Subcutaneous abdominal adipose tissue (tissue), 5 donors: Measurements from ENCODE around the gene ATP6V0E1.

Experiments used
- H3K27ac ChIP-seq: one replicate; pipeline ENCODE4 v1.7.0; 2013; ENCODE audit warnings: low read depth, mild to moderate bottlenecking, inconsistent platforms, low read length, moderate library complexity
- H3K27me3 ChIP-seq, 5 donors: one replicate each; pipeline ENCODE4 v1.7.0; 2013; ENCODE audit warnings: low read length in 5 of 5, inconsistent platforms in 1 of 5; ENCODE audit not compliant: control insufficient read depth in 5 of 5, insufficient read depth in 4 of 5
- H3K36me3 ChIP-seq, 5 donors: one replicate each; pipeline ENCODE4 v1.7.0; 2013; ENCODE audit warnings: low read length in 5 of 5; ENCODE audit not compliant: control insufficient read depth in 5 of 5, insufficient read depth in 5 of 5
- H3K4me1 ChIP-seq, 5 donors: one replicate each; pipeline ENCODE4 v1.7.0; 2013; ENCODE audit warnings: low read length in 5 of 5, mild to moderate bottlenecking in 3 of 5, moderate library complexity in 1 of 5; ENCODE audit not compliant: control insufficient read depth in 5 of 5, insufficient read depth in 5 of 5
- H3K4me3 ChIP-seq, 5 donors: one replicate each; pipeline ENCODE4 v1.7.0; 2013; ENCODE audit warnings: low read length in 5 of 5, low read depth in 1 of 5
- H3K9ac ChIP-seq, 5 donors: one replicate each; pipeline ENCODE4 v1.7.0; 2013; ENCODE audit warnings: low read length in 5 of 5, mild to moderate bottlenecking in 4 of 5, moderate library complexity in 3 of 5
- H3K9me3 ChIP-seq, 5 donors: one replicate each; pipeline ENCODE4 v1.7.0; 2013; ENCODE audit warnings: low read length in 5 of 5; ENCODE audit not compliant: control insufficient read depth in 5 of 5
- donor health status: healthy.
- donor health status: healthy.
- donor health status: healthy.
- donor health status: healthy.
- donor health status: healthy.

ATP6V0E1 gene

DNA sequence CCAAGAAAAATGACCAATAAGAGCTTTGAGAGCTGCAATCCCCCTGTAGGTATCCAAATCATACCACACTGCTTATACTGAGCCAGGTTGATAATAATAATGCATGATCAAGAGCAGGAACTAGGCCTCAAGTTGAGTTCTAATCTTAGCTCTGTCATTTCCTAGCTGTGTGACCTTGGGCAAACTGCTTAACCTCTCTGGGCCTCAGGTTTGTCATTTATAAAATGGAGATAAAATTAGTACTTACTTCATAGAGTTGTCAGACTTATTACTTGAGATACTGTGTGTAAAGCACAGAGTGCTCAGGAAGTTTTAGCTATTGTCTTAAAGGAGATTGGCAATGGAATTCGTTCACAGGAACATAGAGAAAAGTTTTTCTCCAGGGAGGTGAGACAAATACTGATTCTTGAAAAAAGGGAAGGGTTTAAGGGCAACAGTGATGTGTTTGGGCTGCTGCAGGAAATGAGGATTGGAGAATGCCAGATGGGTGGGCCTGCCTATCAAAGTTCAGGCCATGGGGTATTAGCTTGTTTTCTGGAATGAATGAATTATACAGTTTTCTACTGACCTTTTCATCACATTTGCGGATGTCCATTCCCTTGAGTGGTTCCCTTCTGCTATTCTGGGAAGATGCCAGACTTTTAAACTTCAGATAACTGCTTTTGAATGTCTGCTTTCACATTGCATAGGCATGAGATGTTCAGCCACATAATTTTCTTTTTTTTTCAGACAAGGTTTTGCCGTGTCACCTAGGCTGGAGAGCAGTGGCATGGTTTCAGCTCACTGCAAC, 10.2 kb upstream of the ATP6V0E1 start:
- Histone ChIP-seq H3K4me3 (no peak overlapping the region), H3K9ac (no peak overlapping the region), H3K27ac (no peak overlapping the region), H3K4me1 (no peaks in the 10 kb centered on the region), H3K9me3 (no peaks in the 10 kb centered on the region), H3K36me3 (peaks cover 0 to 15% (median 13%) of the 10 kb centered on the region in 5 donors), H3K27me3 (peaks cover 0 to 6% (median 0%) of the 10 kb centered on the region in 5 donors)

DNA sequence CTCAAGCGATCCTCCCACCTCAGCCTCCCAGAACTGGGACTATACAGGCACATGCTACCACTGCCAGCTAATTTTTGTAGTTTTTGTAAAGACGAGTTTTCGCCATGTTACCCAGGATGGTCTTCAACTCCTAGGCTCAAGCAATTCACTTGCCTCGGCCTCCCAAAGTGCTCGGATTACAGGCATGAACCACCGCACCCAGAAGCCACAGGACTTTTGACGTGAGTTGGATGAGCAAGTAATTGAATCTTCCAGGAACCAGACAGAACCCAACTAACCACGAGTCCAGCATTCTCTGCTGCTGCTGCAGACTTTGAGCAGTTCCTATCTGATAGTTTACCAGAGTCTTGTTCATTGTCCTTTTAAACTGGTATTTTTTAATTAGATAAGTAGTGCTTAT, 9.6 kb upstream of the ATP6V0E1 start:
- H3K9ac ChIP-seq = no peak overlapping the region
- H3K27ac ChIP-seq = no peak overlapping the region
- H3K9me3 ChIP-seq = no peaks in the 10 kb centered on the region
- H3K4me1 ChIP-seq = no peaks in the 10 kb centered on the region
- H3K27me3 ChIP-seq = peaks cover 0 to 6% (median 0%) of the 10 kb centered on the region in 5 donors
- H3K36me3 ChIP-seq = peaks cover 0 to 12% (median 9%) of the 10 kb centered on the region in 5 donors
- no peak overlapping the region for H3K4me3 ChIP-seq

DNA sequence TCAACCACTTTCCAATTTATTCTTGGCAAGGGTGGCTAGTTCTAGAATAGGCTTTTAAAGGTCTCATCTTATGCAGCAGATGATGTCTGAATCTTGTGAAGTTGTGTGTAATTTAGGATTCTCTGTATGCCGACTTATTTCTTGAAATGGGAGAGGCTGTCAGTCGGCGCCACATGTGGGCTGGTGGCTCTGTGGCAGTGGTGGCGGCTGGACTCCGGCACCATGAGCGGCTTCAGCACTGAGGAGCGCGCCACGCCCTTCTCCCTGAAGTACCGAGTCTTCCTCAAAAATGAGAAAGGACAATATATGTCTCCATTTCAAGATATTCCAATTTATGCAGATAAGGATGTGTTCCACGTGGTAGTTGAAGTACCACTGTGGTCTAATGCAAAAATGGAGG, 8.3 kb upstream of the ATP6V0E1 start:
- Histone ChIP-seq H3K27me3 (peaks cover 0 to 6% (median 0%) of the 10 kb centered on the region in 5 donors), H3K4me1 (no peaks in the 10 kb centered on the region), H3K27ac (no peak overlapping the region), H3K9me3 (no peaks in the 10 kb centered on the region), H3K9ac (no peak overlapping the region), H3K4me3 (no peak overlapping the region), H3K36me3 (peaks cover 0 to 1% (median under 1%) of the 10 kb centered on the region in 5 donors)

DNA sequence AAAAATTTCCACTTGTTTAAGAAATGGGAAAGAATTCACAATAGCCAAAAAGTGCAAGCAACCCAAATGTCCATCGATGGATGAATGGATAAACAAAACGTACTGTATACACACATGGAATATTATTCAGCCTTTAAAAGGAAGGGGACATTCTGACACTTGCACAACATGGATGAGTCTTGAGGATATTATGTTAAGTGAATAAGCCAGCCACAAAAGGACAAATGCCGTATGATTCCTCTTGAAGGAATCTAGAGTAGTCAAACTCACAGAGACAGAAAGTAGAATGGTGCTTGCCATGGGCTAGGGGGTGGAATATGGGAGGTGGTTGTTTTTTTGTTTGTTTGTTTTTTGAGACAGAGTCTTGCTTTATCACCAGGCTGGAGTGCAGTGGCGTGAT, 3.8 kb upstream of the ATP6V0E1 start:
- Histone ChIP-seq H3K27me3 (peaks cover 0 to 6% (median 0%) of the 10 kb centered on the region in 5 donors), H3K9ac (no peak overlapping the region), H3K27ac (no peak overlapping the region), H3K4me1 (peaks cover 0 to 10% (median 9%) of the 10 kb centered on the region in 5 donors), H3K4me3 (no peak overlapping the region), H3K9me3 (no peaks in the 10 kb centered on the region), H3K36me3 (no peaks in the 10 kb centered on the region)

GRCh38 chr5:172981931-172982330, 1.6 kb upstream of the ATP6V0E1 start:
- Histone ChIP-seq H3K9ac (no peak overlapping the region), H3K36me3 (peaks cover 0 to 6% (median 4%) of the 10 kb centered on the region in 5 donors), H3K9me3 (no peaks in the 10 kb centered on the region), H3K27ac (no peak overlapping the region), H3K4me1 (peaks cover 0 to 22% (median 20%) of the 10 kb centered on the region in 5 donors), H3K4me3 (no peak overlapping the region), H3K27me3 (no peaks in the 10 kb centered on the region)

GRCh38 chr5:172984244-172984953, 828 bp downstream of the ATP6V0E1 start:
- peak overlapping the region; percentile 98 for H3K27ac ChIP-seq
- H3K4me1 ChIP-seq = peaks cover 0 to 31% (median 23%) of the 10 kb centered on the region in 5 donors
- peak overlapping the region; percentile 92 to 99 (median 96) for H3K4me3 ChIP-seq
- peak overlapping the region; percentile 82 to 98 (median 97) for H3K9ac ChIP-seq
- no peaks in the 10 kb centered on the region for H3K9me3 ChIP-seq
- H3K27me3 ChIP-seq = no peaks in the 10 kb centered on the region
- peaks cover 0 to 14% (median 4%) of the 10 kb centered on the region in 5 donors for H3K36me3 ChIP-seq

GRCh38 chr5:172985596-172985995, 2.0 kb downstream of the ATP6V0E1 start:
- H3K27ac ChIP-seq = no peak overlapping the region
- no peaks in the 10 kb centered on the region for H3K27me3 ChIP-seq
- peaks cover 0 to 14% (median 4%) of the 10 kb centered on the region in 5 donors for H3K36me3 ChIP-seq
- H3K4me3 ChIP-seq = peak overlapping the region in 1 of 5 donors; percentile 11
- peaks cover 0 to 32% (median 23%) of the 10 kb centered on the region in 5 donors for H3K4me1 ChIP-seq
- H3K9me3 ChIP-seq = no peaks in the 10 kb centered on the region
- peak overlapping the region in 3 of 5 donors; percentile 12 to 45 (median 37) for H3K9ac ChIP-seq

DNA sequence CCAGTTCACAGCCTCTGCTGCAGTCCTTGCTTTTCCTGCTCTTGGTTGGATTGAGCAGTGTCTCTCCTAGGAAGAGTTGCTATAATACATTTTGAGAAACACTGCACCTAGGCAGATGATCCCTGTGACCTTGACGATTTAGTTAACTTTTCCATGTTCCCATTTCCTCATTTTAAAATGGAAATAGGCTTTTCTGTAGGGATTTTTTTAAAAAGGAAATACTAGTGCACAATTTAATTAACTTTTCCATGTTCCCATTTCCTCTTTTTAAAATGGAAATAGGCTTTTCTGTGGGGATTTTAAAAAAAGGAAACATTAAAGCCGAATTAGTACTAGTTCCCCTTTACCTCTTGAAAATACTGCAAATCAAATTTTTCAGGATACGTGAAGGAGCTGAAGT, 4.7 kb downstream of the ATP6V0E1 start:
- Histone ChIP-seq H3K27me3 (no peaks in the 10 kb centered on the region), H3K4me3 (no peak overlapping the region), H3K9ac (no peak overlapping the region), H3K4me1 (peaks cover 0 to 32% (median 22%) of the 10 kb centered on the region in 5 donors), H3K27ac (no peak overlapping the region), H3K36me3 (peaks cover 0 to 22% (median 12%) of the 10 kb centered on the region in 5 donors), H3K9me3 (no peaks in the 10 kb centered on the region)

DNA sequence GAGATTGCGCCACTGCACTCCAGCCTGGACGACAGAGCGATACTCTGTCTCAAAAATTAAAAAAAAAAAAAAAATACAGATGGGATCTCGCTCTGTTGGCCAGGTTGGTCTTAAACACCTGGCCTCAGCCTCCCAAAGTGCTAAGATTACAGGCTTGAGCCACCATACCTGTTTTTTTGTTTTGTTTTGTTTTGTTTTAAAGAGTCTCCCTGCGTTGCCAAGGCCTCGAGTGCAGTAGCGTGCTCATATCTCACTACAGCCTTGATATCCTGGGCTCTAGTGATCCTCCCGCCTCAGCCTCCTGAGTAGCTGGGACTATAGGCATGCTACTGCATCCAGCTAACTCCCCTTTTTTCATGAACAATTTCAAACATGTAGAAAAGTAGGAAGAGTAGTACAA, 7.2 kb downstream of the ATP6V0E1 start:
- Histone ChIP-seq H3K9ac (no peak overlapping the region), H3K36me3 (peaks cover 4 to 32% (median 25%) of the 10 kb centered on the region in 5 donors), H3K4me1 (peaks cover 0 to 15% (median 9%) of the 10 kb centered on the region in 5 donors), H3K27me3 (no peaks in the 10 kb centered on the region), H3K9me3 (no peaks in the 10 kb centered on the region), H3K4me3 (no peak overlapping the region), H3K27ac (no peak overlapping the region)

DNA sequence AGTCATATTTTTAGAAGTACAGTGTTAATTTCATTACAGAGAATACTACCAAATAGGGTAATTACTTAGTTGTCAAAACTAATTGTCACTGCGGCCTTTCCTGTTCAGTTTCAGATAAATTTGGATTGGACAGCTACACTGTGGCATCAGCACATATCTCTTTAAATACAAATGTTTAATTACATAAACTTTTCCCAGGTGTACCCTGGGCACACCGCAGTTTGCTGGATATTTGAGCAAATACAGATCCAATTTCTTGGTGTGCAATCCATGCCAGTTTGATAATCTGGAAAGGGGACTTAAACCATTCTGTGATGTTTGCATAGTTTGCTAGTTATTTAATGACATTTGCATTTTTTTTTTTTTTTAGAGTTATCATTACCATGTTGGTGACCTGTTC, 10.8 kb downstream of the ATP6V0E1 start:
- Histone ChIP-seq H3K9me3 (no peaks in the 10 kb centered on the region), H3K36me3 (peaks cover 10 to 30% (median 25%) of the 10 kb centered on the region in 5 donors), H3K4me3 (no peak overlapping the region), H3K27me3 (no peaks in the 10 kb centered on the region), H3K27ac (no peak overlapping the region), H3K4me1 (peaks cover 0 to 3% (median 0%) of the 10 kb centered on the region in 5 donors), H3K9ac (no peak overlapping the region)
